Gastroesophageal sphincter (tissue), 4 donors: ENCODE measurements around the gene C6orf132. TPM values are rescaled to one million over a fixed set of nuclear protein-coding genes. Genes with fewer than 3 reads are reported as not detected.
A peak's percentile ranks its signal among the peaks of the same experiment; 100 is the strongest.

Source experiments
- ATAC-seq: fragments of 150-250 bp; one replicate; pipeline ENCODE4 v1.9.1; 2016; ENCODE audit warnings: mild to moderate bottlenecking, moderate library complexity
- H3K27ac ChIP-seq, 4 donors: fragments of 200-600 bp; sonication (generic) in 3 of 4; 1 replicate in 3 of 4; 2 replicates in 1 of 4; pipeline ENCODE4 v1.5.1; 2016 to 2019
- H3K27me3 ChIP-seq: fragments of 200-600 bp; sonication (generic); one replicate; pipeline ENCODE4 v1.5.1; 2019
- H3K36me3 ChIP-seq, 2 donors: fragments of 200-600 bp; sonication (generic); one replicate each; pipeline ENCODE4 v1.5.1; 2019; ENCODE audit warnings: control low read depth in 1 of 2
- H3K4me1 ChIP-seq, 3 donors: fragments of 200-600 bp; sonication (generic); 1 replicate in 2 of 3; 2 replicates in 1 of 3; pipeline ENCODE4 v1.5.1; 2016 to 2019; ENCODE audit warnings: control low read depth in 2 of 3
- H3K4me3 ChIP-seq, 2 donors: fragments of 200-600 bp; sonication (generic); one replicate each; pipeline ENCODE4 v1.5.1; 2019; ENCODE audit warnings: mild to moderate bottlenecking in 1 of 2, moderate library complexity in 1 of 2
- H3K9me3 ChIP-seq, 3 donors: fragments of 200-600 bp; sonication (generic); one replicate each; pipeline ENCODE4 v1.5.1; 2017 to 2019; ENCODE audit warnings: control low read depth in 2 of 3
- CTCF ChIP-seq, 4 experiments: fragments of 200-600 bp in 2 of 4; fragments of 450-650 bp in 2 of 4; sonication (generic) in 1 of 4; IDR thresholded peaks; one replicate each; pipeline ENCODE4 v1.5.1; 2017 to 2019; ENCODE audit warnings: antibody characterized with exemption in 4 of 4, mild to moderate bottlenecking in 2 of 4, moderate library complexity in 2 of 4
- EP300 ChIP-seq: sonication (generic); formaldehyde crosslinking; IDR thresholded peaks from one replicate; pipeline ENCODE4 v1.6.1; 2017; ENCODE audit warnings: antibody characterized with exemption, mild to moderate bottlenecking
- POLR2A ChIP-seq, 2 donors: fragments of 450-650 bp; IDR thresholded peaks; one replicate each; pipeline ENCODE4 v1.6.1; 2017; ENCODE audit warnings: antibody characterized with exemption in 2 of 2, mild to moderate bottlenecking in 2 of 2, moderate library complexity in 1 of 2
- POLR2AphosphoS5 ChIP-seq: sonication (generic); formaldehyde crosslinking; IDR thresholded peaks from one replicate; pipeline ENCODE4 v1.6.1; 2017; ENCODE audit warnings: antibody characterized with exemption
- WGBS, 2 donors: methylation state at CpG; one replicate each; pipeline ENCODE4 v1.1.5; 2018; ENCODE audit warnings: low coverage in 1 of 2; 5-methylcytosine and 5-hydroxymethylcytosine counted together
- total RNA-seq, 4 donors: library from RNA; depleted of rRNA; stranded (reverse); fragments of >200 nt; gene quantifications; one replicate each; pipeline ENCODE4 v1.1.0, GENCODE V29; 2016

Gene C6orf132
- total RNA-seq, 4 donors from 2014 or later, result 0.93 to 12.1 (median 1.4) TPM

GRCh38 chr6:42148058-42148457, 5.6 kb upstream of the C6orf132 start:
- no peak for ATAC-seq
- Histone ChIP-seq H3K27ac (no peak overlapping the region), H3K36me3 (no peaks in the 10 kb centered on the region), H3K4me1 (no peaks in the 10 kb centered on the region), H3K27me3 (peaks cover 28% of the 10 kb centered on the region), H3K4me3 (no peak overlapping the region), H3K9me3 (no peaks in the 10 kb centered on the region)
- no peak for TF ChIP-seq POLR2AphosphoS5
- TF ChIP-seq CTCF (IDR thresholded peaks at IDR 0.05), result no peak
- WGBS, 2 donors, result 47% methylated on average over 3 of the region's 3 CpGs; no CpG with 5 or more reads in 1 of the 2 donors

- 86 to 89% methylated on average over 5 to 8 of the region's 10 CpGs for WGBS, 2 donors
- ATAC-seq, result no peak
- H3K36me3 ChIP-seq, result no peaks in the 10 kb centered on the region
- H3K27me3 ChIP-seq, result peaks cover 37% of the 10 kb centered on the region
- no peaks in the 10 kb centered on the region for H3K9me3 ChIP-seq
- H3K4me1 ChIP-seq, result peaks cover 0 to 8% (median 6%) of the 10 kb centered on the region in 3 donors
- TF ChIP-seq EP300 (no peak), CTCF (IDR thresholded peaks at IDR 0.05) (no peak), POLR2AphosphoS5 (no peak), POLR2A (IDR thresholded peaks at IDR 0.05) (no peak)
- H3K27ac ChIP-seq, result no peak overlapping the region
- no peak overlapping the region for H3K4me3 ChIP-seq
Measured at GRCh38 chr6:42147138-42147562, 4.7 kb upstream of the C6orf132 start.

GRCh38 chr6:42141603-42142117, 760 bp downstream of the C6orf132 start:
- H3K4me1 ChIP-seq, result peaks cover 0 to 14% (median 8%) of the 10 kb centered on the region in 3 donors
- H3K9me3 ChIP-seq, result no peaks in the 10 kb centered on the region
- H3K36me3 ChIP-seq, result no peaks in the 10 kb centered on the region
- peak overlapping the region in 1 of 2 donors; percentile 53 for H3K4me3 ChIP-seq
- H3K27ac ChIP-seq, result peak overlapping the region in 3 of 4 donors; percentile 53 to 70 (median 67)
- TF ChIP-seq POLR2AphosphoS5 (no peak), EP300 (no peak), CTCF (IDR thresholded peaks at IDR 0.05) (no peak), POLR2A (IDR thresholded peaks at IDR 0.05) (no peak)
- WGBS, 2 donors, result 38 to 50% methylated on average over 2 to 6 of the region's 13 CpGs
- no peak for ATAC-seq
- H3K27me3 ChIP-seq, result peaks cover 52% of the 10 kb centered on the region

GRCh38 chr6:42140756-42141602, 1.4 kb downstream of the C6orf132 start:
- Histone ChIP-seq H3K4me1 (peaks cover 0 to 14% (median 8%) of the 10 kb centered on the region in 3 donors), H3K27me3 (peaks cover 52% of the 10 kb centered on the region), H3K9me3 (no peaks in the 10 kb centered on the region), H3K4me3 (no peak overlapping the region), H3K36me3 (no peaks in the 10 kb centered on the region), H3K27ac (peak overlapping the region in 1 of 4 donors; percentile 67)
- TF ChIP-seq POLR2A (IDR thresholded peaks at IDR 0.05), result no peak
- TF ChIP-seq EP300, result no peak
- TF ChIP-seq POLR2AphosphoS5, result no peak
- TF ChIP-seq CTCF (IDR thresholded peaks at IDR 0.05), result no peak
- WGBS, 2 donors, result 78 to 82% methylated on average over 6 to 8 of the region's 9 CpGs
- ATAC-seq, result peak; percentile 12

- no peak for ATAC-seq
- Histone ChIP-seq H3K9me3 (no peaks in the 10 kb centered on the region), H3K27ac (no peak overlapping the region), H3K4me3 (no peak overlapping the region), H3K4me1 (peaks cover 0 to 14% (median 8%) of the 10 kb centered on the region in 3 donors), H3K27me3 (peaks cover 43% of the 10 kb centered on the region), H3K36me3 (no peaks in the 10 kb centered on the region)
- TF ChIP-seq EP300 (no peak), POLR2A (IDR thresholded peaks at IDR 0.05) (no peak), POLR2AphosphoS5 (no peak), CTCF (IDR thresholded peaks at IDR 0.05) (no peak)
- WGBS, 2 donors, result 100% methylated on average over 1 of the region's 5 CpGs; no CpG with 5 or more reads in 1 of the 2 donors
Measured at GRCh38 chr6:42140032-42140431, 2.4 kb downstream of the C6orf132 start.
